Raji (cell line): ENCODE data around the gene ANXA3.

Source experiments
- POLR2A ChIP-seq: IDR thresholded peaks from 2 replicates; pipeline ENCODE4 v1.6.1; 2011; ENCODE audit warnings: low read depth, low read length, control low read depth; ENCODE audit not compliant: insufficient read depth

The ANXA3 gene

DNA sequence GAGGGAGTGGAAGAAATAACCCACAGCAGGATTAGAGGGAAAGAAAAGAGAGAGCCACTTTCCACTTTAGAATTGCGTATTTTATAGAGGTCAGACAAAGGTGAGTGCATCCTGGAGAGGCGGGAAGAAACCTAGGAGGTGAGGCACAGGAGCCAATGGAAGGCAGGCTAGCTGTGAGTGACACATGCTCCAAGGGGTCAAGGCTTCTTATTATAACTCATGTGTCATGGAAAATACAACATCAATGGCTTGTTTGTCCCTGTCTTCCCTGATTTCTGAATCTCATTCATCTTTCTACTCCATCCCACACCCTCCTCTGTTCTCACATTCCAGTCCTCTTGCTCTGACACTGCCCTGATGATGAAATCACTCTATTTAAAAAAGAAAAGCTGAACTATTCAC, 14.4 kb downstream of the ANXA3 start:
- TF ChIP-seq POLR2A: no peak

GRCh38 chr4:78566834-78567499, 15.4 kb downstream of the ANXA3 start:
- no peak for TF ChIP-seq POLR2A

DNA sequence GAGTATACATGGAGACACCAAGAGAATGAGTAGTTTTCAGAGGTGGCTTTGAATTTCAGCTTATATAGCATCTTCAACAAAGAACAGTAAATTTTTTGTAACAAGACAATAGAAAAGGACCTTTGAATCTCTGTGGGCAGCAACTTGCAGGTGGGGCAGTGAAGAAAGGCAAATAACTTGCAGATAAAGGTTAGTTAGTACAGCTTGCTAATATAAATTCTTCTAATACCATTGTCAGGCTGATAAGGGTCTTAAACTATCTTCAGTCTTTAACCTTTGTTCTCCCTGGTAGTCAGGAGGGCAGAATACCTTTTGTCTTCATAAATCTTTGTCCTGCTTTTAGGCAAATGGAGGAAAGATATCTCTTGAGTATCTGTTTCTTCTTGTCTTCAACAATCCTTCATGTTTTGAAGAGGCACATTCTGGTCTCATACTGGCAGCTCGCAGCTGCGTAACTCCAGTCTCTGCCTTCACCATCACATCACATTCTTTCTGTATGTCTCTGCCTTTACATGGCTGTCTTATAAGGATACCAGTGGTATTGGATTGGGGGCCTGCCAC, 16.0 kb downstream of the ANXA3 start:
- TF ChIP-seq POLR2A: no peak

- TF ChIP-seq POLR2A: no peak
Observed at GRCh38 chr4:78568640-78569305, 17.2 kb downstream of the ANXA3 start.

- TF ChIP-seq POLR2A: no peak
Observed at GRCh38 chr4:78569306-78569821, 17.8 kb downstream of the ANXA3 start.

DNA sequence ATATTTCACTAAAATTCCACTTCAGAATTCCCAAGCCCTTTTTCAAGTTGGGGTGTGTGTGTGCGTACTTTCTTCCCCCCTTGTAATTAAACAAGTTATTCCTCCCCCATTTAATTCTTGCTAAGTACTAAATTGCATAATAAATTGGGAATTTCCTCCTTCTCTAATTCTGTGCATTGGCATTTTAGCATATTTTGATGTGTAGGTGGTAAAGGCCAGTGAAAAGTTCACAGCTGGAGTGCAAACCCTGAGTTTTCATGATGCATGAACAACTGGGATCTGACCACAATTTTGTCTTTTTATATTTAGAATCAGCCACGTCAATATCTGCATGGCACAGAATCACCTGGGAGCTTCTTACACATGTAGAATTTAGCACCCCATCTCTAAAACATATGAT, 18.5 kb downstream of the ANXA3 start:
- TF ChIP-seq POLR2A: no peak

GRCh38 chr4:78571804-78572203, 20.2 kb downstream of the ANXA3 start:
- TF ChIP-seq POLR2A: no peak

GRCh38 chr4:78578674-78579425, 27.3 kb downstream of the ANXA3 start:
- no peak for TF ChIP-seq POLR2A

DNA sequence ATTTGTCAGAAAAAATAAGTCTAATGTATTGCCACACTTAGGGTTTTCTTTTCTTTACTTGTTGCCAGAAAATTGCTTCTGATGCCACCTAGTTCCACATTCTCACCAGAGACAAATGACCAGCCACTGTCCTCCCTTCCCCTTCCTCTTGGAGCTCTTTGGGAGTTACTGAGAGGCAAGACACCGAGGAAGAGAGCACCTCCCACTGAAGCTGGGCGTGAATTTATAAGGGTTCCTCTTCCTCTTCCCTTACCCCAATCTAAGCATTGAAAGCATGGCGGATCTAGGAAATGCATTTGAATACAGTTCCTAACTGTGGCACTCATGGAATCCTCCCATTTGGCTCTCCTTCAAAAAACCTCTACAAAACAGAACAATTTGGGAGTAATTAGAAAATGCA, 30.0 kb downstream of the ANXA3 start:
- TF ChIP-seq POLR2A: no peak

- TF ChIP-seq POLR2A: no peak
Observed at GRCh38 chr4:78584863-78585547, 33.4 kb downstream of the ANXA3 start.

DNA sequence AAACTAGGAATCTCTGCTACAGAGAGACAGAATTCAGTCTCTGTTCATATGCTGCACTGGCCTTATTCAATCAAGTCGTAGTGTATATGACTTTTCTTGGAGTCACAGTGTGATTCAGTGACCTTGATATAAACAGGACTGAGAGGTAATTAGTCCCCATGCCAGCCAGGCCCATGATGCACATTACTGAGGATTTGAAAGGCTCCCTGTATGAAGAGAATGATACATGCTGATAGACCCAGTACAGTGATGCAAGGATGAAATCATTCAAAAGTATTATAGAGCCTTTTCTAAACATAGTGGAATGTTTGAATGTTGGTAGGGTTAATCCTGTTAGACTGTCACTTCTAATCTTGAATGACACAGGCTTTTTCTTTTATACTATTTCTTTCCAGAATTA, 34.1 kb downstream of the ANXA3 start:
- TF ChIP-seq POLR2A: no peak

DNA sequence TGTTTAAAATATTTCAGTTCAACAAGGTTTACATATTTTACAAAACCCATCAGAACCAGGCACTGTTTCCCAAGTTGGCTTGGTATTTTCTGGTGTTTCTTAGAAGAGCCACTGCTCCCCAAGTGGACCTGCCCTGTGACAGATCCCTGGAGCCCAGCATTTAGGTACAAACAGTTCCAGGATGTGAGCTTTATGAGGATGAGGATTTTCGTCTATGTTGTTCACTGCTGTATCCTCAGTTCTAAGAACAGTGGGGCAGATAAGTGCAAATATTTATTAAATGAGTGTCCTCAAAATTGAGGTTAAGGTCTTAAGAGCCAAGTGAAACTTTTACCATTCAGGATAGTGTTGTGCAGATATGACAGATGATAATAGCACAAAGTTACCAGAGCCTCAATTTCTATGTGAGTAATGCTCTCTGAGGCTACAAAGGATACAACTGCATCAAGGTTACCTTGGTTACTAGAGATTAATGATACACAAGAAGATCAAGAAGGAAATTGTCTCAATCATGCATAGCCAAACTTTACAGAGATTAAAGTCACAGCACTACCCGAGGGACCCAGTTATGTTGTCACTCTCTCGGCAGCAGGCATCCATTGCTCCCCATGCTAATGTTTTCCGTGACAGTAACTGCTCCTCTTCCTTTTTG, 37.5 kb downstream of the ANXA3 start:
- TF ChIP-seq POLR2A: no peak

DNA sequence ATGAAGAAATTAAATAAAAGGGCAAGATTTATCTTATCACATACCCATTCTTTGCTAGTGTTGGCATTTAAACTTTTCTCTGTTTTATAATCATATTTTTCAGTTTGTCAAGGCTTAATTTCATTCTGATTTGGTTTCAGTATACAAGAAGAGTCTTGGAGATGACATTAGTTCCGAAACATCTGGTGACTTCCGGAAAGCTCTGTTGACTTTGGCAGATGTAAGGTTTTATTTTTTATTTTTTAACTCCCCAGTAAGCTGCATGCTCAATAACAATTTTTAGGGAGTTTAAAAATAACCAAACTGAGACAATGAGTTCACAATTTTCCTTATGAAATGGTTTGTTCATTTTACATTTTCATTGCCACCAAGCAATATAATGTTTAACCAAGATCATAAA, 39.8 kb downstream of the ANXA3 start:
- TF ChIP-seq POLR2A: no peak

- TF ChIP-seq POLR2A: no peak
Observed at GRCh38 chr4:78592088-78592783, 40.7 kb downstream of the ANXA3 start.

- TF ChIP-seq POLR2A: no peak
Observed at GRCh38 chr4:78596111-78596742, 44.7 kb downstream of the ANXA3 start.
